Fibroblast of mammary gland (primary cell): Measurements from ENCODE around the gene ANKRD49.

Experiments used
- DNase-seq: peaks from one replicate; pipeline ENCODE4 v3.0.0-alpha.2; 2010; ENCODE audit warnings: low read depth
- H3K4me3 ChIP-seq: 2 replicates; pipeline ENCODE4 v1.5.1; 2011; ENCODE audit warnings: low read depth, mild to moderate bottlenecking, low read length, moderate library complexity; ENCODE audit not compliant: control insufficient read depth
- TF ChIP-seq, protein P1 (sequence below): conservative IDR thresholded peaks from 2 replicates; pipeline ENCODE4 v1.5.1; 2011; ENCODE audit warnings: low read depth, low read length, inconsistent platforms; ENCODE audit not compliant: control insufficient read depth, insufficient read depth

Gene ANKRD49, protein sequence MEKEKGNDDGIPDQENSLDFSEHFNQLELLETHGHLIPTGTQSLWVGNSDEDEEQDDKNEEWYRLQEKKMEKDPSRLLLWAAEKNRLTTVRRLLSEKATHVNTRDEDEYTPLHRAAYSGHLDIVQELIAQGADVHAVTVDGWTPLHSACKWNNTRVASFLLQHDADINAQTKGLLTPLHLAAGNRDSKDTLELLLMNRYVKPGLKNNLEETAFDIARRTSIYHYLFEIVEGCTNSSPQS

DNA sequence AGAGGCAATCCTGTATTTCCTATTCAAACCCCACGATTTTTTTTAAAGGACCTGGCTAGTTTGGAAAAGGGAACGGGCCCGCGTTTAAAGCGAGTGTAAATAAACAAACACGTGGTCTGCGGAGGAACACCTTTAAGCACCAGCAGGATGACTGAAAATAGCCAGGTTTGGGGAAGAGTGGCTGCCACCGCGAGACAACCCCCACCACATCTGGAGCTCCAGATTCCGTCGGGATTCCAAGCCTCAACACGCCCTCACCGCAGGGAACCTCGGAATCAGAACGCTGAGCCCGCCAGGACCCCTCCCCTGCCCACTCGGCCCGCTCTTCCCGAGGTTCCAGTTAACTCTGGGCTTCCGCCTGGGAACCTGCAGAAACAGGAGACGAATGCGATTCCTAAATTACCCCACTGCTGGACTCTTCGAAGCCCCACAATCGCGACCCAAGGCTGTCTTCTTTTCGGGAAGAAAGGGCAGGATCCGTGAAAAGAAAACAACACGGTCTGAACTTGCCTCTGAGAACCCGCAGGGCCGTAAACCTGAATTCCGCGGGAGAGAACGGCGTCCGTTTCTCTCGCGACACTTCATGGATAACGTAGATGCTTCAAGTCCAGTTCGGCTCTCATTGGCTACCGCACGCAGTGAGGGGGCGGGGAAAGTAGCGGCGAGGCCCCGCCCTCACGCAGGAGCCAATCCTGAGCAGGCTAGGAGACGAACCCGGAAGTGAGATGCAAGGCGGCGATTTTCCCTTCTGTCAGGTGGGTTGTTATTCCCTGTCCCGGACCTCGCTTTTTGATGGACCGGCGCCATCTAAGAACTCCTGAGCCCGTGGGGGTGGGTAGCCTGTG is at the start of gene ANKRD49, which contains the start of gene MRE11:
Gene ANKRD49, plus strand, starts transcription at position 704 of the 845 bp plus-strand sequence. CDS start 2,710 bp downstream, outside the sequence.
Gene MRE11, minus strand, starts transcription at position 564 of the 845 bp plus-strand sequence. CDS start 1,043 bp downstream, outside the sequence.
- peak; percentile 97 for DNase-seq
- H3K4me3 ChIP-seq: peak within 1 kb of the TSS; percentile 92
- TF ChIP-seq, protein P1, sequence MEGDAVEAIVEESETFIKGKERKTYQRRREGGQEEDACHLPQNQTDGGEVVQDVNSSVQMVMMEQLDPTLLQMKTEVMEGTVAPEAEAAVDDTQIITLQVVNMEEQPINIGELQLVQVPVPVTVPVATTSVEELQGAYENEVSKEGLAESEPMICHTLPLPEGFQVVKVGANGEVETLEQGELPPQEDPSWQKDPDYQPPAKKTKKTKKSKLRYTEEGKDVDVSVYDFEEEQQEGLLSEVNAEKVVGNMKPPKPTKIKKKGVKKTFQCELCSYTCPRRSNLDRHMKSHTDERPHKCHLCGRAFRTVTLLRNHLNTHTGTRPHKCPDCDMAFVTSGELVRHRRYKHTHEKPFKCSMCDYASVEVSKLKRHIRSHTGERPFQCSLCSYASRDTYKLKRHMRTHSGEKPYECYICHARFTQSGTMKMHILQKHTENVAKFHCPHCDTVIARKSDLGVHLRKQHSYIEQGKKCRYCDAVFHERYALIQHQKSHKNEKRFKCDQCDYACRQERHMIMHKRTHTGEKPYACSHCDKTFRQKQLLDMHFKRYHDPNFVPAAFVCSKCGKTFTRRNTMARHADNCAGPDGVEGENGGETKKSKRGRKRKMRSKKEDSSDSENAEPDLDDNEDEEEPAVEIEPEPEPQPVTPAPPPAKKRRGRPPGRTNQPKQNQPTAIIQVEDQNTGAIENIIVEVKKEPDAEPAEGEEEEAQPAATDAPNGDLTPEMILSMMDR: no peak

DNA sequence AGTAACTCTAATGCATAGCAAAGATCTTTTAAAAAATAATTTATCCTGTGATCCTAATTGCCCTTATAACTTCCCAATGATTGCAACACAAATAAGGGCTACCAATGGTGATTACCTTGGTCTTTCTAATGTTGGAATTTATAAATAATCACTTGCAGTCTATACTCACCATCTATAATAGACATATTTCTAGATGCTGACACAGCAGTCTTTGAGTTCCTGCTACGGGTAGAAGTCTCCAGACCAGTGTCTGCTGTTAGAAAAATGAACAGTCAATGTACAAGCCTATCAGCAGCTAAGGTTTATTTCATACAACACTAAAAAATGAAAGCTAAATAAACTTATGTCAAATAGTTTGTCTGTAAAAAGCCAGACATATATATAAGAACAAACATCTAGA is 48.1 kb upstream of the ANKRD49 start:
- TF ChIP-seq, protein P1: no peak
- H3K4me3 ChIP-seq: no peak overlapping the region
- DNase-seq: no peak

GRCh38 chr11:94447149-94447548 is 46.6 kb upstream of the ANKRD49 start:
- no peak overlapping the region for H3K4me3 ChIP-seq
- no peak for DNase-seq
- TF ChIP-seq, protein P1: no peak

GRCh38 chr11:94449029-94449428 is 44.8 kb upstream of the ANKRD49 start:
- H3K4me3 ChIP-seq: no peak overlapping the region
- TF ChIP-seq, protein P1: no peak
- DNase-seq: no peak

GRCh38 chr11:94449437-94449836 is 44.3 kb upstream of the ANKRD49 start:
- TF ChIP-seq, protein P1: no peak
- H3K4me3 ChIP-seq: no peak overlapping the region
- DNase-seq: peak; percentile 97

- TF ChIP-seq, protein P1: no peak
- peak; percentile 87 for DNase-seq
- no peak overlapping the region for H3K4me3 ChIP-seq
Measured at GRCh38 chr11:94450048-94450447, 43.7 kb upstream of the ANKRD49 start.
